Measurements from ENCODE around the gene DDX11. TPM values are rescaled to one million over a fixed set of nuclear protein-coding genes. Genes with fewer than 3 reads are reported as not detected.

DDX11 gene
- total RNA-seq, 1 experiment from 2014 or later: 136 TPM

GRCh38 chr12:31034372-31034771, 39.3 kb upstream of the DDX11 start (continued):
- TF ChIP-seq SRF (IDR thresholded peaks at IDR 0.05; ENCODE audit: low read depth): no peak
- no peak for TF ChIP-seq CEBPB (IDR thresholded peaks at IDR 0.05; ENCODE audit: low read depth)
- TF ChIP-seq SIN3A (IDR thresholded peaks at IDR 0.05; ENCODE audit: low read depth): no peak
- TF ChIP-seq EZH2phosphoT487 (IDR thresholded peaks at IDR 0.05; ENCODE audit: borderline replicate concordance): no peak
- TF ChIP-seq EZH2 (IDR thresholded peaks at IDR 0.05): no peak
- no peak for TF ChIP-seq EGR1 (IDR thresholded peaks at IDR 0.05; ENCODE audit: low read depth)

DNA sequence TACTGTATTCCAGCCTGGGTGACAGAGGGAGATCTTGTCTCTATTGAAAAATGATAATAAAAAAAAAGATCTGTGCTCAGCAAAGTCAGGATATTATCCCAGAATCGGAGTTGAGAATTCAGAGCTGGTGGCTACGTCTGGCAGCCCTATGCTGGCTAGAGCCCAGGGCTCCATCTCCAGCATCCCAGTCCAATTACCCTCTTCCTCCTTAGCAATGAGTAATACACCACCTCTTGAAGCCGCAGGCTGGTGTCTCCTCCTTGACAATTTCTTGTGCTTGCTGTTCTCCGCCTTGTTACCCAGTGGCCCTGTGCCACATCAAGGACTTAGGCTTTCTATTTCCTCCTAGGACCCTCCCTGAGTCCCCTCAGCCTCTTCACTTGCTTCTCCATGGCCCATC, 38.4 kb upstream of the DDX11 start:
- Histone ChIP-seq H3K36me3 (ENCODE audit: control insufficient read depth in 1 of 2, insufficient read depth in 2 of 2, low read length in 2 of 2) (no peaks in the 10 kb centered on the region), H3K9ac (ENCODE audit: low read length) (no peak overlapping the region), H4K20me1 (ENCODE audit: insufficient read depth) (no peaks in the 10 kb centered on the region), H3K4me3 (replicated peaks in 1 of 2; ENCODE audit: low read depth in 1 of 2, low read length in 2 of 2) (no peak overlapping the region), H2AFZ (ENCODE audit: low read depth, low read length, poor library complexity, severe bottlenecking) (no peak overlapping the region), H3K4me2 (ENCODE audit: low read length) (no peak overlapping the region), H3K9me2 (ENCODE audit: insufficient read depth) (no peaks in the 10 kb centered on the region), H3K4me1 (ENCODE audit: control insufficient read depth in 1 of 2, insufficient read depth in 2 of 2, low read length in 2 of 2) (peaks cover 24 to 34% of the 10 kb centered on the region in 2 experiments), H3K9me3 (ENCODE audit: control insufficient read depth in 1 of 2, insufficient read depth in 1 of 2, low read depth in 1 of 2, low read length in 2 of 2) (no peaks in the 10 kb centered on the region), H3K79me2 (ENCODE audit: insufficient read depth, low read length) (no peaks in the 10 kb centered on the region), H3K27ac (ENCODE audit: low read depth, low read length) (no peak overlapping the region), H3K27me3 (ENCODE audit: insufficient read depth, low read length) (no peaks in the 10 kb centered on the region)
- ATAC-seq: no peak
- ChIA-PET CTCF (no interaction called here), RAD21 (ENCODE audit: low non-redundant PET in 1 of 2, low total read pairs in 2 of 2, uncharacterized antibody in 2 of 2, unreplicated experiment in 2 of 2) (no interaction called here), POLR2A (no interaction called here)
- no peak for DNase-seq (ENCODE audit: low read depth, low spot score)
- TF ChIP-seq SP1 (IDR thresholded peaks at IDR 0.05; ENCODE audit: low read depth): no peak
- TF ChIP-seq POLR2A (IDR thresholded peaks at IDR 0.05; ENCODE audit: borderline replicate concordance, extremely low read depth, insufficient read depth, insufficient read length): no peak
- no peak for TF ChIP-seq CEBPB (IDR thresholded peaks at IDR 0.05; ENCODE audit: low read depth)
- no peak for TF ChIP-seq ELF1 (IDR thresholded peaks at IDR 0.05; ENCODE audit: borderline replicate concordance, low read depth)
- no peak for TF ChIP-seq TCF7L2 (IDR thresholded peaks at IDR 0.05; ENCODE audit: borderline replicate concordance, extremely low read depth, insufficient read depth, insufficient read length)
- no peak for TF ChIP-seq MAX (IDR thresholded peaks at IDR 0.05)
- TF ChIP-seq ZBTB33 (IDR thresholded peaks at IDR 0.05; ENCODE audit: extremely low read depth, insufficient replicate concordance, low read length): no peak
- no peak for TF ChIP-seq EZH2phosphoT487 (IDR thresholded peaks at IDR 0.05; ENCODE audit: borderline replicate concordance)
- TF ChIP-seq FOSL1 (IDR thresholded peaks at IDR 0.05; ENCODE audit: low read depth): no peak
- no peak for TF ChIP-seq ZFX (IDR thresholded peaks at IDR 0.05)
- no peak for TF ChIP-seq EZH2 (IDR thresholded peaks at IDR 0.05)
- intact Hi-C loops (cut with micrococcal nuclease): no loop called here
- BruUV-seq (replicated peaks): no TSS peak
